Psoas muscle (tissue), 8 donors: ENCODE results near the gene CABP2. TPM values are rescaled to one million over a fixed set of nuclear protein-coding genes. Genes with fewer than 3 reads are reported as not detected.

Experiments
- ATAC-seq, 4 donors: fragments of 200-7000 bp; cut with Tn5 transposase; one replicate each; pipeline ENCODE4 v1.9.1; 2020; ENCODE audit warnings: moderate library complexity in 3 of 4, mild to moderate bottlenecking in 2 of 4
- DNase-seq, 2 donors: peaks; one replicate each; pipeline ENCODE4 v3.0.0-alpha.2; 2020
- H3K27ac ChIP-seq: fragments of 200-600 bp; one replicate; pipeline ENCODE4 v1.8.0; 2022
- H3K27me3 ChIP-seq, 3 donors: fragments of 200-600 bp in 1 of 3; one replicate each; pipeline versions ENCODE4 v1.6.1 to v1.8.0; 2013 to 2022; ENCODE audit warnings: low read length in 2 of 3, mild to moderate bottlenecking in 2 of 3, moderate library complexity in 1 of 3; ENCODE audit not compliant: insufficient read depth in 3 of 3
- H3K36me3 ChIP-seq, 2 donors: fragments of 200-600 bp in 1 of 2; one replicate each; pipeline versions ENCODE4 v1.6.1 to v1.8.0; 2013 to 2022; ENCODE audit warnings: low read depth in 1 of 2, mild to moderate bottlenecking in 1 of 2, moderate library complexity in 1 of 2; ENCODE audit not compliant: insufficient read depth in 1 of 2
- H3K4me1 ChIP-seq: fragments of 200-600 bp; one replicate; pipeline ENCODE4 v1.8.0; 2022
- H3K4me3 ChIP-seq: fragments of 200-600 bp; one replicate; pipeline ENCODE4 v1.8.0; 2022; ENCODE audit warnings: mild to moderate bottlenecking
- H3K9me3 ChIP-seq: fragments of 200-600 bp; one replicate; pipeline ENCODE4 v1.8.0; 2022
- WGBS, 3 donors: extraction: QIAGEN DNeasy Blood & Tissue Kit; methylation state at CpG; one replicate each; pipeline versions ENCODE4 v1.1.6 to v1.1.7; 2013; 5-methylcytosine and 5-hydroxymethylcytosine counted together
- intact Hi-C, 2 donors: fragments of 100-400 bp; cut with DNase I; formaldehyde crosslinking; loops; one replicate each; pipeline versions ENCODE4 v1.11.0 to v1.14.2; 2022
- polyA plus RNA-seq, 3 donors: library from polyadenylated mRNA; stranded (reverse); fragments of 200-250 nt; gene quantifications; one replicate each; pipeline ENCODE4 v1.2.3, GENCODE V29; 2013
- total RNA-seq, 4 donors: library from RNA; stranded (reverse); fragmentation: NEBNext Ultra II Directional in 2 of 4; extraction: Animal tissue kit (Norgen Biotek cat#: 25700) in 2 of 4; gene quantifications; one replicate each; pipeline versions ENCODE4 v1.2.1 to v1.2.4, GENCODE V29; 2021 to 2023
- TF ChIP-seq, protein P1 (sequence below): fragments of 200-600 bp; IDR thresholded peaks from one replicate; pipeline ENCODE4 v1.8.0; 2022; ENCODE audit warnings: antibody characterized with exemption
- donor health status: healthy with polysubstance abuse.
- donor health status: DM: no; HTN: no; CAD: no; lungs with moderate emphysema.
- donor health status: Bipolar disorder and iron deficiency.
- donor health status: healthy.
- donor health status: DM: yes; HTN: yes; CAD: no.
- donor health status: DM: no; HTN: no; CAD: no.
- donor health status: DM: no; HTN: no; CAD: no.
- donor health status: DM: yes; HTN: yes; CAD: no.

The CABP2 gene
- total and polyA plus RNA-seq, 7 donors = not detected

DNA sequence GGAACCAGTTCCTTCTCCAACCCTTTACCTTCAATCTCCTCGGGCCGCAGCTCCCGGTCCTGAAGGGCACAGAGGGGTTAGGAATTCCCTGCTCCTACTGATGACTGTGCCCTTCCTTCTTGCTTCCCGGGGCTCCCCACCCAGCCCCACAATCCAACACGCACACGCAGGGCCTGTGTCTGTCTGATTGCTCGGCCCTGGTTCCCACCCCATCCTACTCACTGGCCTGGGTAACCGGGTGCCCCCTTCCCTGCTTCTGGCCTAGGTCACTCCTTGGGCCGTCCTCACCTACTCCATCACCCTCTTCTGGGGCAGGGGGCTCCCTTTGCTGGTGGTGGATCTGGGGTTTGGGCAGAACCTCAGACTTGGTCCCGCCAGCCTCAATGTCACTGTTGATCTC is 1.3 kb downstream of the CABP2 start:
- no peak overlapping the region for H3K27ac ChIP-seq
- H3K4me1 ChIP-seq = no peaks in the 10 kb centered on the region
- no peak for ATAC-seq
- intact Hi-C loops = no loop called here
- no peak overlapping the region for H3K4me3 ChIP-seq
- no peak for DNase-seq
- peaks cover 0 to 11% (median 9%) of the 10 kb centered on the region in 3 donors for H3K27me3 ChIP-seq
- H3K9me3 ChIP-seq = no peaks in the 10 kb centered on the region
- no peaks in the 10 kb centered on the region for H3K36me3 ChIP-seq
- TF ChIP-seq, protein P1, sequence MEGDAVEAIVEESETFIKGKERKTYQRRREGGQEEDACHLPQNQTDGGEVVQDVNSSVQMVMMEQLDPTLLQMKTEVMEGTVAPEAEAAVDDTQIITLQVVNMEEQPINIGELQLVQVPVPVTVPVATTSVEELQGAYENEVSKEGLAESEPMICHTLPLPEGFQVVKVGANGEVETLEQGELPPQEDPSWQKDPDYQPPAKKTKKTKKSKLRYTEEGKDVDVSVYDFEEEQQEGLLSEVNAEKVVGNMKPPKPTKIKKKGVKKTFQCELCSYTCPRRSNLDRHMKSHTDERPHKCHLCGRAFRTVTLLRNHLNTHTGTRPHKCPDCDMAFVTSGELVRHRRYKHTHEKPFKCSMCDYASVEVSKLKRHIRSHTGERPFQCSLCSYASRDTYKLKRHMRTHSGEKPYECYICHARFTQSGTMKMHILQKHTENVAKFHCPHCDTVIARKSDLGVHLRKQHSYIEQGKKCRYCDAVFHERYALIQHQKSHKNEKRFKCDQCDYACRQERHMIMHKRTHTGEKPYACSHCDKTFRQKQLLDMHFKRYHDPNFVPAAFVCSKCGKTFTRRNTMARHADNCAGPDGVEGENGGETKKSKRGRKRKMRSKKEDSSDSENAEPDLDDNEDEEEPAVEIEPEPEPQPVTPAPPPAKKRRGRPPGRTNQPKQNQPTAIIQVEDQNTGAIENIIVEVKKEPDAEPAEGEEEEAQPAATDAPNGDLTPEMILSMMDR = no peak
- WGBS, 3 donors = 71 to 76% (median 73%) methylated on average over 10 of the region's 10 CpGs

DNA sequence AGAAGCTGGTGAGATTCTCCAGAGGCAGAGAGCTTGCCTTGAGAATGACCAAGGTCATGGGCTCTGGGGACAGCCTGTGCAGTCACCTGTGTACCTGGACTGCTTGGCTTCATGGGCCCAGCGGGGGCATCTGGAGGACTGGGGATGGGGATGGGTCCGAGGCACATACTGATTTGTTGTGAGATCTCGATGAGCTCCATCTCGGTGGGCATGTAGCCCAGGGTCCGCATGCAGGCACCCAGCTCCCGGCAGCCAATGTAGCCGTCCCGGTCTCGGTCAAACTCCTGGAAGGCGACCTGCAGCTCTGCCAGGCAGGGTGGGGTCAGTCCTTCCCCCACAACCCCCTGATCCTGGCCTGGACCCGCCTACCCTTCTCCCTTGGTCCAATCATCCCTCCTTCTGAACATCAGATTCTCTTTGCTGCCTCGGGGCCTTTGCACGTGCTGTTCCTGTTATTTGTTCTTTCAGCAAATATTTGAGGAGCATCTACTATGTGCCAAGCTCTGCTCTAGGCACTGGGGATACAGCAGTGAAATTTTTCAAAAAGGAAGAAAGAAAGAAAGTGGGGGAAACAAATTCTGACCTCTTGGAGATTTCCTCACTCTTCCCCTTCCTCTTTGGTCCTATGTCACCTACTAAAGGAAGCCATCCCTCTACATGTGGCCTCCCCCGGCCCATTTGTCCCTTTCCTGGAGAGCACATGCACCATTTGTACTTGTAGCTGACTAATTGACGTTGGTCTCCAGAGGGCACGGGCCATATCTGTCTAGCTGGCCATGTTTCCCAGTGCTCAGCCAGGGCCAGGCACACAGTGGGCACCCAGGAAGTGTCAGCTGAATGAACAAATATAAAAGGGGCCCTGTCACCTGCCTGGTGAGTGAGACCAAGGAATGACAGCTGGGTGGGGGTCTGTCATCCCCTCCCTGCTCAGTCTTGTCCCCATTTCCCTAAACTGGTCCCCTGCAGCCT is 2.1 kb downstream of the CABP2 start:
- intact Hi-C loops = no loop called here
- 82 to 91% (median 86%) methylated on average over 16 of the region's 16 CpGs for WGBS, 3 donors

DNA sequence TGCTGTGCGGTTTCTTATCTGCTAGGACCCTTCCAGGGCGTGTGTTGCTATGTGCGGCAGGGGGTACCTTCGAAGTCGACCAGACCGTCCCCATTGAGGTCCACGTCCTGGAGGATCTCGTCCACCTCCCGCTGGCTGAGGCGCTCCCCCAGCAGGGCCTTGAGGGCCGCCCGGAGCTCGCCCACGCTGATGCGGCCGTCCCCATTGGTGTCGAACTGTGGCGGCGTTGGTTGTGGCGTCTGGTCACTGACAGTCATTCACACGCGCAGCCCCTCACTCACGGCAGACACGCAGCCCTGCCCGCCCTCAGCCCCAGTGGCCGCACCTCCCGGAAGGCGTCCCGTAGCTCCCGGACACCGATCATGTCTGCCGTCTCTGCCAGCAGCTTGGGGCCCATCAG is 3.5 kb downstream of the CABP2 start:
- no peak overlapping the region for H3K27ac ChIP-seq
- no peaks in the 10 kb centered on the region for H3K36me3 ChIP-seq
- WGBS, 3 donors = 88 to 90% (median 88%) methylated on average over 32 of the region's 32 CpGs
- no peak overlapping the region for H3K4me3 ChIP-seq
- DNase-seq = peak in 1 of 2 donors; percentile 44
- TF ChIP-seq, protein P1 = no peak
- no peaks in the 10 kb centered on the region for H3K4me1 ChIP-seq
- intact Hi-C loops = no loop called here
- H3K27me3 ChIP-seq = peaks cover 0 to 10% (median 9%) of the 10 kb centered on the region in 3 donors
- no peaks in the 10 kb centered on the region for H3K9me3 ChIP-seq
- no peak for ATAC-seq

More for the DNA sequence above, 2.1 kb downstream of the CABP2 start:
- Histone ChIP-seq H3K27ac (no peak overlapping the region), H3K9me3 (no peaks in the 10 kb centered on the region), H3K27me3 (peaks cover 0 to 11% (median 9%) of the 10 kb centered on the region in 3 donors), H3K4me1 (no peaks in the 10 kb centered on the region), H3K4me3 (no peak overlapping the region), H3K36me3 (no peaks in the 10 kb centered on the region)
- TF ChIP-seq, protein P1 = no peak
- ATAC-seq = no peak
- DNase-seq = peak in 1 of 2 donors; percentile 50

DNA sequence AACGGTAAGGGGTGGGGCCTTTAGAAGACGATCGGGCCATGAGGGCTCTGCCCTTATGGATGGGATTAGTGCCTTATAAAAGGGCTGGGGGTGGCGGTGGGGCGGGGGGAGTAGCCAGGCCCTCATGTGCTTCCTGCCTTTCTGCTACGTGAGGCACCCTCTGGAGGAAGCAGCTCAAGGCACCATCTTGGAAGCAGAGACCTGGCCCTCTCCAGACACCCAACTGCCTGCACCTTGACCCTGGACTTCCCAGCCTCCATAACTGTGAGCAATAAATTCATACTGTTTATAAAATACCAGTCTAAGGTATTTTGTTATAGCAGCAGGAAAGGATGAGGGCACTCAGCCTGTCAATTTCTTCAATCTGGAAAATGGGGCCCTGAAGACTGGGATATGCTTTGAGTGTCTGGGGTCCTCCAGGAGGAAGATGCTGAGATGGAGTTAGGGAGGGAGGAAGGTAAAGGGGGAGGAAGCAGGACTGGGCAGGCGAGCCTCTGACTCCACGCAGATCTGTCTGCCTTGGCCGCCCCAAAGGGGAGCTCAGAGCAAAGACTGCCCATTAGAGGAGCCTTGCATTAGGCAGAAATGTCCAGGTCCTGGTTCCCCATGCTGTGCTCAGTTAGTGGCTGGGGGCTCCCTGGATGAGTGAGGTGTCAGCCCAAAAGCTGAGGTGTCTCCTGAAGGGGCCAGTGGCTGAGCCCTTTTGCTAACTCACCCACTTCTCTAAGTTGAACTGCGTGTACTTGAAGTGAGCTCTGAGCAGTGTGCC is 5.3 kb downstream of the CABP2 start:
- TF ChIP-seq, protein P1 = no peak
- DNase-seq (peak in 1 of 2 donors; percentile 33), ATAC-seq (no peak)
- Histone ChIP-seq H3K27ac (no peak overlapping the region), H3K36me3 (no peaks in the 10 kb centered on the region), H3K9me3 (no peaks in the 10 kb centered on the region), H3K4me3 (no peak overlapping the region), H3K27me3 (peaks cover 0 to 10% (median 2%) of the 10 kb centered on the region in 3 donors), H3K4me1 (no peaks in the 10 kb centered on the region)
- WGBS, 3 donors = 60 to 71% (median 64%) methylated on average over 10 of the region's 10 CpGs
- intact Hi-C loops = no loop called here
